Measurements from ENCODE around the gene TRPV4.

Gene TRPV4

GRCh38 chr12:109842021-109842420, 8.8 kb upstream of the TRPV4 start:
- no peak for TF ChIP-seq CTCF (conservative IDR thresholded peaks at IDR 0.05; ENCODE audit: low read depth, low read length)
- DNase-seq (ENCODE audit: low read depth) = no peak
- no peak overlapping the region for H3K4me3 ChIP-seq (ENCODE audit: low read length)

GRCh38 chr12:109841356-109841755, 8.2 kb upstream of the TRPV4 start:
- no peak for TF ChIP-seq CTCF (conservative IDR thresholded peaks at IDR 0.05; ENCODE audit: low read depth, low read length)
- no peak overlapping the region for H3K4me3 ChIP-seq (ENCODE audit: low read length)
- no peak for DNase-seq (ENCODE audit: low read depth)

GRCh38 chr12:109840305-109841074, 7.3 kb upstream of the TRPV4 start:
- no peak for TF ChIP-seq CTCF (conservative IDR thresholded peaks at IDR 0.05; ENCODE audit: low read depth, low read length)

GRCh38 chr12:109839444-109839843, 6.2 kb upstream of the TRPV4 start:
- TF ChIP-seq CTCF (conservative IDR thresholded peaks at IDR 0.05; ENCODE audit: low read depth, low read length) = no peak
- H3K4me3 ChIP-seq (ENCODE audit: low read length) = no peak overlapping the region
- DNase-seq (ENCODE audit: low read depth) = no peak

More at GRCh38 chr12:109840305-109841074, 7.3 kb upstream of the TRPV4 start:
- DNase-seq (ENCODE audit: low read depth) = no peak
- H3K4me3 ChIP-seq (ENCODE audit: low read length) = no peak overlapping the region

- H3K4me3 ChIP-seq (ENCODE audit: low read length) = no peak overlapping the region
- DNase-seq (ENCODE audit: low read depth) = no peak
- TF ChIP-seq CTCF (conservative IDR thresholded peaks at IDR 0.05; ENCODE audit: low read depth, low read length) = no peak
Observed at GRCh38 chr12:109836916-109837315, 3.7 kb upstream of the TRPV4 start.

- DNase-seq (ENCODE audit: low read depth) = no peak
- no peak overlapping the region for H3K4me3 ChIP-seq (ENCODE audit: low read length)
- TF ChIP-seq CTCF (conservative IDR thresholded peaks at IDR 0.05; ENCODE audit: low read depth, low read length) = no peak
Observed at GRCh38 chr12:109835827-109836226, 2.6 kb upstream of the TRPV4 start.

Data from retinal pigment epithelial cell (primary cell).